WTC11 (cell line): ENCODE measurements around the gene BNIPL. TPM values are rescaled to one million over a fixed set of nuclear protein-coding genes. Genes with fewer than 3 reads are reported as not detected.
A peak's percentile ranks its signal among the peaks of the same experiment; 100 is the strongest.

Source experiments
- ATAC-seq: fragments of 200-7000 bp; cut with Tn5 transposase; 2 replicates; pipeline ENCODE4 v1.10.0; 2021; ENCODE audit warnings: mild to moderate bottlenecking, moderate library complexity
- CTCF ChIA-PET: fragments of 300-600 bp; sonication (Branson Sonifier 250); formaldehyde crosslinking; loops from one replicate; lab custom pipeline; 2021; ENCODE audit warnings: antibody characterized with exemption; lab: Charles Lee
- POLR2A ChIA-PET: fragments of 350-600 bp; sonication (Branson Sonifier 250); formaldehyde crosslinking; loops from one replicate; lab custom pipeline; 2021; ENCODE audit warnings: antibody characterized with exemption; lab: Charles Lee
- DNase-seq: peaks from one replicate; pipeline ENCODE4 v3.0.0; 2021; ENCODE audit warnings: low spot score
- H3K27ac Mint-ChIP-seq: 2 replicates; pipeline ENCODE4 v1.8.0; 2021; ENCODE audit warnings: mixed read lengths
- H3K27me3 Mint-ChIP-seq: 2 replicates; pipeline ENCODE4 v1.8.0; 2021; ENCODE audit warnings: low read depth, mild to moderate bottlenecking, moderate library complexity, mixed read lengths
- H3K36me3 Mint-ChIP-seq: 2 replicates; pipeline ENCODE4 v1.8.0; 2021; ENCODE audit warnings: mixed read lengths
- H3K4me1 Mint-ChIP-seq: 2 replicates; pipeline ENCODE4 v1.8.0; 2022; ENCODE audit warnings: mixed read lengths
- H3K4me3 Mint-ChIP-seq: 2 replicates; pipeline ENCODE4 v1.8.0; 2021; ENCODE audit warnings: mild to moderate bottlenecking, moderate library complexity, mixed read lengths
- H3K9me3 Mint-ChIP-seq: 2 replicates; pipeline ENCODE4 v1.8.0; 2021; ENCODE audit warnings: mixed read lengths
- ATF6 ChIP-seq: sonication (generic); formaldehyde crosslinking; IDR thresholded peaks from 2 replicates; pipeline ENCODE4 v1.8.1; 2023; ENCODE audit warnings: mild to moderate bottlenecking, missing genetic modification reagents
- CREB1 ChIP-seq: sonication (generic); formaldehyde crosslinking; IDR thresholded peaks from 2 replicates; pipeline ENCODE4 v1.8.0; 2023; ENCODE audit warnings: mild to moderate bottlenecking, missing genetic modification reagents
- CREM ChIP-seq: sonication (generic); formaldehyde crosslinking; IDR thresholded peaks from 2 replicates; pipeline ENCODE4 v1.8.1; 2022; ENCODE audit warnings: mild to moderate bottlenecking, missing genetic modification reagents, moderate library complexity
- CTCF ChIP-seq: fragments of 200-600 bp; IDR thresholded peaks from 2 replicates; pipeline ENCODE4 v1.8.0; 2022; ENCODE audit warnings: antibody characterized with exemption
- E2F4 ChIP-seq: sonication (generic); formaldehyde crosslinking; IDR thresholded peaks from 2 replicates; pipeline ENCODE4 v1.8.1; 2022; ENCODE audit warnings: low read depth, mild to moderate bottlenecking, moderate library complexity, missing genetic modification reagents, borderline replicate concordance
- FOXJ3 ChIP-seq: sonication (generic); formaldehyde crosslinking; IDR thresholded peaks from 2 replicates; pipeline ENCODE4 v1.9.0; 2021; ENCODE audit warnings: missing genetic modification reagents, mild to moderate bottlenecking, borderline replicate concordance
- HMGXB4 ChIP-seq: sonication (generic); formaldehyde crosslinking; IDR thresholded peaks from 2 replicates; pipeline ENCODE4 v1.8.1; 2023; ENCODE audit warnings: mild to moderate bottlenecking, moderate library complexity, missing genetic modification reagents
- KAT7 ChIP-seq: sonication (generic); formaldehyde crosslinking; IDR thresholded peaks from 2 replicates; pipeline ENCODE4 v1.8.1; 2023; ENCODE audit warnings: missing genetic modification reagents, mild to moderate bottlenecking, borderline replicate concordance
- MYBL2 ChIP-seq: sonication (generic); formaldehyde crosslinking; IDR thresholded peaks from 2 replicates; pipeline ENCODE4 v1.8.1; 2023; ENCODE audit warnings: mild to moderate bottlenecking, moderate library complexity, missing genetic modification reagents
- ZNF121 ChIP-seq: sonication (generic); formaldehyde crosslinking; IDR thresholded peaks from 2 replicates; pipeline ENCODE4 v1.8.0; 2023; ENCODE audit warnings: missing genetic modification reagents
- total RNA-seq: library from RNA; stranded (reverse); gene quantifications from 3 replicates; pipeline ENCODE4 v1.2.3, GENCODE V29; 2021
- TF ChIP-seq, protein P1 (sequence below): sonication (generic); formaldehyde crosslinking; IDR thresholded peaks from 2 replicates; pipeline ENCODE4 v1.8.0; 2022; ENCODE audit warnings: mild to moderate bottlenecking, missing genetic modification reagents
- TF ChIP-seq, protein P2 (sequence below): fragments of 250-450 bp; sonication (Bioruptor Pico); IDR thresholded peaks from 2 replicates; pipeline ENCODE4 v1.8.0; 2021; ENCODE audit warnings: mild to moderate bottlenecking

BNIPL gene
- total RNA-seq, 1 experiment from 2014 or later, result 3.8 TPM

- CTCF ChIA-PET, result interaction anchor here (0.6 to 3.7 kb wide), 5 partner anchors 11 to 252 kb away, joined by 3 to 43 read pairs (median 4); partner anchors contain the start of genes CDC42SE1, MINDY1 and MLLT11
- Mint-ChIP-seq H3K27me3 (no peaks in the 10 kb centered on the region), H3K36me3 (peaks cover 28% of the 10 kb centered on the region), H3K4me3 (peak overlapping the region; percentile 96), H3K4me1 (peaks cover 17% of the 10 kb centered on the region)
- no peak for DNase-seq
- no peak for TF ChIP-seq E2F4 (CRISPR knock-in tag)
- peak; percentile 92 for TF ChIP-seq ZNF121 (CRISPR knock-in tag)
- no peak for TF ChIP-seq CREB1 (CRISPR knock-in tag)
- TF ChIP-seq, protein P1, sequence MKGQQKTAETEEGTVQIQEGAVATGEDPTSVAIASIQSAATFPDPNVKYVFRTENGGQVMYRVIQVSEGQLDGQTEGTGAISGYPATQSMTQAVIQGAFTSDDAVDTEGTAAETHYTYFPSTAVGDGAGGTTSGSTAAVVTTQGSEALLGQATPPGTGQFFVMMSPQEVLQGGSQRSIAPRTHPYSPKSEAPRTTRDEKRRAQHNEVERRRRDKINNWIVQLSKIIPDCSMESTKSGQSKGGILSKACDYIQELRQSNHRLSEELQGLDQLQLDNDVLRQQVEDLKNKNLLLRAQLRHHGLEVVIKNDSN (CRISPR knock-in tag), result no peak
- TF ChIP-seq, all 79 proteins: peak for 1
- ATAC-seq, result no peak
- Mint-ChIP-seq H3K27ac (no peak overlapping the region), H3K9me3 (no peaks in the 10 kb centered on the region)
- POLR2A ChIA-PET, result interaction anchor here (0.7 to 1.5 kb wide), 2 partner anchors 58 to 82 kb away, joined by 3 read pairs; no protein-coding TSS in a partner anchor
Observed at GRCh38 chr1:151049458-151049857, 13.1 kb downstream of the BNIPL start.

DNA sequence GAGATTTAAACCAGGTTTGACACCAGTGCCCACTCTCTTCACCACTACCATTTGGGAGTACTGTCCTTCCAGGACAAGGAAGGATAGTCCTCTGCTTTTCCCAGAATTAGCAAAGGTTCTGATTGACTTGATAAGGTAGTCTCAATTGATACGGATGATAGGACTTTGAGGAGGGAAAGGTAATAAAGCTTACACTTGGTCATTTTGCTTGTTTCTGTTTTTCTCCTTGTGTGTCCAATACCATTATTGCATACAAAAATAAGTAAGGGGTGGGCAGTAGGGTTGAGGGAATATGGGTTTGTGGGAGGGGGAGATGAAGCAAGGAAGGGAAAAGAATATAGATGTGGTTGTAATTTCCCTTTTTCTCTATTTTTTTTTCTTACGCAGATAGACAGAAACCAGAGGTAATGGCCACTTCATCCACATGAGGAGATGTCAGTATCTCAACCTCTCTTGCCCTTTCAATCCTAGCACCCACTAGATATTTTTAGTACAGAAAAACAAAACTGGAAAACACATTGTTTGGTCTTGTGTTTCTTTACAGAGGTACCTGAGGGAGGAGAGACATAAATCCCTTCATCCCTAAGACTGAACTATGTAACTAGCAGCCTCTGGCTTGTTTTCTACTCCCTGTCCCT, 13.8 kb downstream of the BNIPL start:
- TF ChIP-seq CTCF, result no peak
- TF ChIP-seq ATF6 (CRISPR knock-in tag), result no peak
- no peak for TF ChIP-seq KAT7
- TF ChIP-seq, protein P2, sequence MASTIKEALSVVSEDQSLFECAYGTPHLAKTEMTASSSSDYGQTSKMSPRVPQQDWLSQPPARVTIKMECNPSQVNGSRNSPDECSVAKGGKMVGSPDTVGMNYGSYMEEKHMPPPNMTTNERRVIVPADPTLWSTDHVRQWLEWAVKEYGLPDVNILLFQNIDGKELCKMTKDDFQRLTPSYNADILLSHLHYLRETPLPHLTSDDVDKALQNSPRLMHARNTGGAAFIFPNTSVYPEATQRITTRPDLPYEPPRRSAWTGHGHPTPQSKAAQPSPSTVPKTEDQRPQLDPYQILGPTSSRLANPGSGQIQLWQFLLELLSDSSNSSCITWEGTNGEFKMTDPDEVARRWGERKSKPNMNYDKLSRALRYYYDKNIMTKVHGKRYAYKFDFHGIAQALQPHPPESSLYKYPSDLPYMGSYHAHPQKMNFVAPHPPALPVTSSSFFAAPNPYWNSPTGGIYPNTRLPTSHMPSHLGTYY (CRISPR knock-in tag), result no peak
- no peak for TF ChIP-seq CREM (CRISPR knock-in tag)
- no peak for TF ChIP-seq MYBL2 (CRISPR knock-in tag)
- no peak for TF ChIP-seq FOXJ3 (CRISPR knock-in tag)
- TF ChIP-seq HMGXB4, result no peak
- TF ChIP-seq E2F4 (CRISPR knock-in tag), result no peak
- CTCF ChIA-PET, result interaction anchor here (0.6 to 3.7 kb wide), 4 partner anchors 10 to 44 kb away, joined by 3 to 43 read pairs (median 12); partner anchors contain the start of genes CDC42SE1, MINDY1 and MLLT11
- ATAC-seq (no peak), DNase-seq (no peak)
- Mint-ChIP-seq H3K27me3 (no peaks in the 10 kb centered on the region), H3K36me3 (peaks cover 35% of the 10 kb centered on the region), H3K27ac (0 out of 2 replicates have a peak overlapping the region, but pooled peaks have one; percentile 57), H3K4me3 (no peak overlapping the region), H3K9me3 (no peaks in the 10 kb centered on the region), H3K4me1 (peaks cover 17% of the 10 kb centered on the region)
- POLR2A ChIA-PET, result interaction anchor here (1.5 kb wide), 1 partner anchor 81 kb away, joined by 3 read pairs; no protein-coding TSS in a partner anchor
